Activated B cell treated with CpG ODN at 0.5 μM for 24 hours (primary cell): ENCODE measurements around the gene RAB40B. TPM values are rescaled to one million over a fixed set of nuclear protein-coding genes. Genes with fewer than 3 reads are reported as not detected.

Experiments used
- ATAC-seq: fragments of 200-7000 bp; cut with Tn5 transposase; one replicate; pipeline ENCODE4 v1.10.0; 2021; ENCODE audit warnings: low read depth, mild to moderate bottlenecking, moderate library complexity
- CTCF ChIA-PET: fragments of 350-600 bp; sonication (Branson Sonifier 250); formaldehyde crosslinking; loops from one replicate; lab custom pipeline; 2021; ENCODE audit warnings: antibody characterized with exemption; lab: Charles Lee
- POLR2A ChIA-PET: fragments of 350-600 bp; sonication (Branson Sonifier 250); formaldehyde crosslinking; loops from one replicate; lab custom pipeline; 2021; ENCODE audit warnings: antibody characterized with exemption; lab: Charles Lee
- DNase-seq: peaks from one replicate; pipeline ENCODE4 v3.0.0; 2022
- H3K27ac Mint-ChIP-seq: one replicate; pipeline ENCODE4 v1.8.0; 2020; ENCODE audit warnings: mixed read lengths
- H3K27me3 Mint-ChIP-seq: one replicate; pipeline ENCODE4 v1.8.0; 2021; ENCODE audit warnings: mixed read lengths
- H3K36me3 Mint-ChIP-seq: one replicate; pipeline ENCODE4 v1.8.0; 2021; ENCODE audit warnings: low read depth, mixed read lengths
- H3K4me1 Mint-ChIP-seq: one replicate; pipeline ENCODE4 v1.8.0; 2021; ENCODE audit warnings: mixed read lengths
- H3K4me3 Mint-ChIP-seq: one replicate; pipeline ENCODE4 v1.8.0; 2020; ENCODE audit warnings: mild to moderate bottlenecking, mixed read lengths
- H3K9me3 Mint-ChIP-seq: one replicate; pipeline ENCODE4 v1.8.0; 2020; ENCODE audit warnings: mixed read lengths
- CTCF ChIP-seq: fragments of 200-600 bp; IDR thresholded peaks from one replicate; pipeline ENCODE4 v1.8.0; 2022; ENCODE audit warnings: antibody characterized with exemption, mild to moderate bottlenecking
- intact Hi-C: fragments of 100-400 bp; cut with micrococcal nuclease; formaldehyde crosslinking; loops from one replicate; pipeline ENCODE4 v1.15.1; 2024
- total RNA-seq: library from RNA; stranded (reverse); gene quantifications from 2 replicates; pipeline ENCODE4 v1.2.3, GENCODE V29; 2022

The RAB40B gene
- total RNA-seq, 1 donor from 2014 or later, result 2.6 TPM

GRCh38 chr17:82675476-82676245 is 22.8 kb downstream of the RAB40B start:
- CTCF ChIA-PET, result interaction anchor here (1.1 kb wide), 1 partner anchor 106 kb away, joined by 3 read pairs; no protein-coding TSS in a partner anchor
- no peak for TF ChIP-seq CTCF
- POLR2A ChIA-PET, result no interaction called here

GRCh38 chr17:82674656-82675475 is 23.6 kb downstream of the RAB40B start:
- TF ChIP-seq CTCF, result no peak
- DNase-seq (no peak), ATAC-seq (no peak)
- POLR2A ChIA-PET, result no interaction called here
- no peaks in the 10 kb centered on the region for H3K4me1 Mint-ChIP-seq
- H3K9me3 Mint-ChIP-seq, result no peaks in the 10 kb centered on the region
- intact Hi-C loops, result no loop called here
- no peak overlapping the region for H3K4me3 Mint-ChIP-seq
- no peak overlapping the region for H3K27ac Mint-ChIP-seq
- CTCF ChIA-PET, result interaction anchor here (1.1 kb wide), 1 partner anchor 107 kb away, joined by 3 read pairs; no protein-coding TSS in a partner anchor
- H3K27me3 Mint-ChIP-seq, result no peaks in the 10 kb centered on the region
- no peaks in the 10 kb centered on the region for H3K36me3 Mint-ChIP-seq

More at GRCh38 chr17:82675476-82676245, 22.8 kb downstream of the RAB40B start:
- Mint-ChIP-seq H3K27me3 (no peaks in the 10 kb centered on the region), H3K4me3 (no peak overlapping the region), H3K27ac (no peak overlapping the region), H3K36me3 (no peaks in the 10 kb centered on the region), H3K4me1 (no peaks in the 10 kb centered on the region), H3K9me3 (no peaks in the 10 kb centered on the region)
- DNase-seq, result no peak
- no peak for ATAC-seq
- intact Hi-C loops, result no loop called here

GRCh38 chr17:82670661-82671450 is 27.6 kb downstream of the RAB40B start:
- no peak overlapping the region for H3K27ac Mint-ChIP-seq
- H3K36me3 Mint-ChIP-seq, result no peaks in the 10 kb centered on the region
- H3K4me3 Mint-ChIP-seq, result no peak overlapping the region
- no peaks in the 10 kb centered on the region for H3K9me3 Mint-ChIP-seq
- peaks cover 2% of the 10 kb centered on the region for H3K27me3 Mint-ChIP-seq
- ChIA-PET CTCF (no interaction called here), POLR2A (interaction anchor here (0.6 kb wide), 1 partner anchor 46 kb away, joined by 3 read pairs; the partner anchor contains the start of gene FN3KRP)
- peaks cover 6% of the 10 kb centered on the region for H3K4me1 Mint-ChIP-seq
- no peak for TF ChIP-seq CTCF
- intact Hi-C loops, result no loop called here
- DNase-seq, result no peak
- ATAC-seq, result no peak

- Mint-ChIP-seq H3K36me3 (no peaks in the 10 kb centered on the region), H3K27ac (peak overlapping the region; percentile 30), H3K27me3 (peaks cover 2% of the 10 kb centered on the region), H3K4me3 (peak overlapping the region; percentile 67), H3K9me3 (no peaks in the 10 kb centered on the region), H3K4me1 (peaks cover 6% of the 10 kb centered on the region)
- intact Hi-C loops, result loop anchor here (1.0 kb wide), 1 partner anchor 107 kb away; no protein-coding TSS in a partner anchor
- DNase-seq, result peak; percentile 33
- no peak for TF ChIP-seq CTCF
- ChIA-PET CTCF (interaction anchor here (0.7 to 1.7 kb wide), 6 partner anchors 93 to 216 kb away, joined by 3 to 5 read pairs (median 4); no protein-coding TSS in a partner anchor), POLR2A (interaction anchor here (0.6 kb wide), 1 partner anchor 112 kb away, joined by 4 read pairs; no protein-coding TSS in a partner anchor)
- ATAC-seq, result peak; percentile 98
Measured at GRCh38 chr17:82668631-82669099, 29.8 kb downstream of the RAB40B start.
